Measurements from ENCODE around the gene NAT8L. TPM values are rescaled to one million over a fixed set of nuclear protein-coding genes. Genes with fewer than 3 reads are reported as not detected.

Gene NAT8L
- total RNA-seq, 2 donors from 2014 or later, result 0.41 to 36.4 TPM

DNA sequence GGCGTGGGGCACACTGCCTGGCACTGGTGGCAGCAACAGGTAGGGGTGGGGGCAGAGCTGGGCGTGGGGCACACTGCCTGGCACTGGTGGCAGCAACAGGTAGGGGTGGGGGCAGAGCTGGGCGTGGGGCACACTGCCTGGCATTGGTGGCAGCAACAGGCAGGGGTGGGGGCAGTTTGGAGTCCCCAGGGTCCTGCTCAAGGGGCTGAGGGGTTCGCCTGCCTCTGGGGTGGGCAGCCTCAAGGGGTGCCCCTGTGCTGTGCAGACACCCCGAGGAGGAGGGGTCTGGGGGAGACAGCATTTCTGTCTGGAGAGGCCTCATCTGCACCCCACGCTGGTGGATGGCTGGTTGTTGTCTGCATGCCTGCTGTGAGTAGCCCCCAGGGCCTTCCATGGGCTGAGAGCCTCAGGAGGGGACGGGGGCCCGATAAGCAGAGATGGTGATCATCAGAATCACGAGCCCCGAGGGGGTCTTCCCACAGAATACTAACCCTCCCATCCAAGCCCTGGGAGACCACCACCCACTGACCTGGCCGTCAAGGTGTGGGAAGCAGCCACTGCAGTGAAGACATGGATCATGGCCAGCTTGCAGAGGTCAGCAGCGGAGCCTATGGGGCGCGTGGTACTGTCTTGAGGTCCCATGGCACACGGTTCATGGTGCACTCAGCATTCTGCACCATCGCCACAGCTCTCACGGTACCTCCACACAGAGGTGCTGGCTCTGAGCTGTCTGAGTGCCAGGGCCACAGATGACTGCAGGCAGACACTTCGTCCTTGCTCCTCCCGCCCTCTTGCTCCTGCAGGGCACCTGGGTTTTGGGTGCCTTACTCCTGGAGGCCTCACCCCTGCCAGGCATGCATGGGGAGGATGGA lies 21.5 kb downstream of the NAT8L start:
- 85% methylated on average over 19 of the region's 19 CpGs for WGBS
- TF ChIP-seq, protein P1, sequence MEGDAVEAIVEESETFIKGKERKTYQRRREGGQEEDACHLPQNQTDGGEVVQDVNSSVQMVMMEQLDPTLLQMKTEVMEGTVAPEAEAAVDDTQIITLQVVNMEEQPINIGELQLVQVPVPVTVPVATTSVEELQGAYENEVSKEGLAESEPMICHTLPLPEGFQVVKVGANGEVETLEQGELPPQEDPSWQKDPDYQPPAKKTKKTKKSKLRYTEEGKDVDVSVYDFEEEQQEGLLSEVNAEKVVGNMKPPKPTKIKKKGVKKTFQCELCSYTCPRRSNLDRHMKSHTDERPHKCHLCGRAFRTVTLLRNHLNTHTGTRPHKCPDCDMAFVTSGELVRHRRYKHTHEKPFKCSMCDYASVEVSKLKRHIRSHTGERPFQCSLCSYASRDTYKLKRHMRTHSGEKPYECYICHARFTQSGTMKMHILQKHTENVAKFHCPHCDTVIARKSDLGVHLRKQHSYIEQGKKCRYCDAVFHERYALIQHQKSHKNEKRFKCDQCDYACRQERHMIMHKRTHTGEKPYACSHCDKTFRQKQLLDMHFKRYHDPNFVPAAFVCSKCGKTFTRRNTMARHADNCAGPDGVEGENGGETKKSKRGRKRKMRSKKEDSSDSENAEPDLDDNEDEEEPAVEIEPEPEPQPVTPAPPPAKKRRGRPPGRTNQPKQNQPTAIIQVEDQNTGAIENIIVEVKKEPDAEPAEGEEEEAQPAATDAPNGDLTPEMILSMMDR (IDR thresholded peaks at IDR 0.05), result no peak
- TF ChIP-seq POLR2AphosphoS5 (IDR thresholded peaks at IDR 0.05) (no peak), POLR2A (IDR thresholded peaks at IDR 0.05) (no peak)

DNA sequence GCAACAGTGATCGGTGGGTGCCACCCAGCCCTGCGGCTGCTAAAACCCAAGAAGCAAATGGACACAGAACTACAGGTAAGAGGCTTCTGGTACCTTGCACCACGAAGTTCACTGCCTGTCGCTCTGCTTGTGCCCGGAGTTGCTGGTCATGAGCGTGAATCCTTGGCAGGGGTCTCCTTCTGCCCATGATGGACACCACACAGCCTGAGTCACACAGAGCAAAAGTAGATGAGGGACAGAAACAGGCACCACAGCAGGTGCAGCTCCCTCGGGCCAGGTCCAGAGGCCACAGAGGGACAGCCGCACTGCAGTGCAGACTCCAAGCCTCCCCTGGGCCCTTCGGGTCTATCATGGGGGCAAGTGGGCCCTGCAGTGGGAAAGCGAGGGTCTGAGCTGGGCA lies 22.4 kb downstream of the NAT8L start:
- Histone ChIP-seq H3K36me3 (no peaks in the 10 kb centered on the region), H3K4me3 (no peak overlapping the region), H3K4me1 (replicated peaks) (no peaks in the 10 kb centered on the region), H3K27ac (no peak overlapping the region), H3K9me3 (no peaks in the 10 kb centered on the region), H3K27me3 (replicated peaks; ENCODE audit: insufficient read depth) (no peaks in the 10 kb centered on the region)
- TF ChIP-seq POLR2AphosphoS5 (IDR thresholded peaks at IDR 0.05), result no peak
- TF ChIP-seq, protein P1 (IDR thresholded peaks at IDR 0.05), result no peak
- DNase-seq (ENCODE audit: low spot score), result no peak
- WGBS, result 95% methylated on average over 10 of the region's 10 CpGs
- intact Hi-C loops (cut with DNase I), result no loop called here

More for the DNA sequence above, 21.5 kb downstream of the NAT8L start:
- H3K27ac ChIP-seq, result no peak overlapping the region
- intact Hi-C loops (cut with DNase I), result no loop called here
- H3K4me3 ChIP-seq, result no peak overlapping the region
- H3K36me3 ChIP-seq, result no peaks in the 10 kb centered on the region
- DNase-seq (ENCODE audit: low spot score), result no peak
- no peaks in the 10 kb centered on the region for H3K27me3 ChIP-seq (replicated peaks; ENCODE audit: insufficient read depth)
- H3K4me1 ChIP-seq (replicated peaks), result no peaks in the 10 kb centered on the region
- no peaks in the 10 kb centered on the region for H3K9me3 ChIP-seq

DNA sequence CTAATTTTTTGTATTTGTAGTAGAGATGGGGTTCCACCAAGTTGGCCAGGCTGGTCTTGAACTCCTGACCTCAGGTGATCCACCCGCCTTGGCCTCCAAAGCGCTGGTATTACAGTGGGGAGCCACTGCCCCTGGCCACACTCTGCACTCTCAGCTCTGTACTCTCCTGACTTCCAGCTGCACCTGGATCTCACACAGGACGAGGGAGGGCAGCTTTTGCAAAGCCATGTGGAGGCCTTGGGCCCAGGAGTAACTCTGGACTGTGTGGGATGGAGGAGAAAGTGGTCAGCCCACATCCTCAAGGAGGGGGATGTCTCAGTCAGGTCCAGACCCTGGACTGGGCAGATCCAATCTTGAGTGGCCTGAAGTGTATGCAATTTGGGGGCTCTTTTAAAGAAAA lies 23.0 kb downstream of the NAT8L start:
- no peak for TF ChIP-seq POLR2AphosphoS5 (IDR thresholded peaks at IDR 0.05)
- TF ChIP-seq, protein P1 (IDR thresholded peaks at IDR 0.05), result no peak
- TF ChIP-seq POLR2A (IDR thresholded peaks at IDR 0.05), result no peak
- no peak for DNase-seq (ENCODE audit: low spot score)
- WGBS, result 93% methylated on average over 3 of the region's 3 CpGs

DNA sequence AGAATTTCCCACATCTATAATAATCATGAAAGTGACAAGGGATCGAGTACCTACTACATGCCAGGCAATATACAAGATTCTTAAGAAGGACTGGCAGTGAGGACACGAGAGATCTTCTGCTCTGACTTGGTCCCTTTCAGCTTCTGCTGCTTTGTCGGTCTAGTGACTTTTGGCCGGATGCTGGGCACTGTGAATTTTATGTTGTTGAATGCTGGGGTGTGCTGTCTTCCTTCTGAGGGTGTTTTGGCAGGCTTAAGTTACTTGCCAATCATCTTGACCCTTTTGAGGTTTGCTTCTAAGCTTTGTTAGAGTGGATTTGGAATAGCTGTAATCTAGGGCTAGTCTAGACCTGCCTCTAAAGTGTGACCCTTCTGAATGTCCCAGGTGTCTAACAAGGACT lies 23.5 kb downstream of the NAT8L start:
- Histone ChIP-seq H3K9me3 (no peaks in the 10 kb centered on the region), H3K27ac (no peak overlapping the region), H3K27me3 (replicated peaks; ENCODE audit: insufficient read depth) (no peaks in the 10 kb centered on the region), H3K4me1 (replicated peaks) (no peaks in the 10 kb centered on the region), H3K4me3 (no peak overlapping the region), H3K36me3 (no peaks in the 10 kb centered on the region)
- TF ChIP-seq POLR2A (IDR thresholded peaks at IDR 0.05) (no peak), POLR2AphosphoS5 (IDR thresholded peaks at IDR 0.05) (no peak)
- TF ChIP-seq, protein P1 (IDR thresholded peaks at IDR 0.05), result no peak
- DNase-seq (ENCODE audit: low spot score), result no peak
- intact Hi-C loops (cut with DNase I), result no loop called here
- WGBS, result 85% methylated on average over 4 of the region's 4 CpGs

More for the DNA sequence above, 23.0 kb downstream of the NAT8L start:
- Histone ChIP-seq H3K4me1 (replicated peaks) (no peaks in the 10 kb centered on the region), H3K9me3 (no peaks in the 10 kb centered on the region), H3K27ac (no peak overlapping the region), H3K4me3 (no peak overlapping the region), H3K27me3 (replicated peaks; ENCODE audit: insufficient read depth) (no peaks in the 10 kb centered on the region), H3K36me3 (no peaks in the 10 kb centered on the region)
- intact Hi-C loops (cut with DNase I), result no loop called here
